Activated T-helper 1 cell treated with anti-CD3 and anti-CD28 coated beads, Interleukin-2, amount 50 U/mL, for 16 hours (primary cell): ENCODE data around the gene TMC8.
"Not testable (repeated sequence)": the region's sequence is repeated elsewhere in the genome, so short reads cannot be mapped to it uniquely, and the experiment has no call there.

ENCODE experiments used
- DNase-seq, 2 donors: peaks; one replicate each; pipeline ENCODE4 v3.0.0-alpha.2; 2020; ENCODE audit warnings: low read depth in 1 of 2, low spot score in 1 of 2

TMC8 gene

GRCh38 chr17:78109489-78109761 is 21.1 kb upstream of the TMC8 start:
- DNase-seq, result no peak

- no peak for DNase-seq
Measured at GRCh38 chr17:78110363-78111015, 20.1 kb upstream of the TMC8 start.

DNA sequence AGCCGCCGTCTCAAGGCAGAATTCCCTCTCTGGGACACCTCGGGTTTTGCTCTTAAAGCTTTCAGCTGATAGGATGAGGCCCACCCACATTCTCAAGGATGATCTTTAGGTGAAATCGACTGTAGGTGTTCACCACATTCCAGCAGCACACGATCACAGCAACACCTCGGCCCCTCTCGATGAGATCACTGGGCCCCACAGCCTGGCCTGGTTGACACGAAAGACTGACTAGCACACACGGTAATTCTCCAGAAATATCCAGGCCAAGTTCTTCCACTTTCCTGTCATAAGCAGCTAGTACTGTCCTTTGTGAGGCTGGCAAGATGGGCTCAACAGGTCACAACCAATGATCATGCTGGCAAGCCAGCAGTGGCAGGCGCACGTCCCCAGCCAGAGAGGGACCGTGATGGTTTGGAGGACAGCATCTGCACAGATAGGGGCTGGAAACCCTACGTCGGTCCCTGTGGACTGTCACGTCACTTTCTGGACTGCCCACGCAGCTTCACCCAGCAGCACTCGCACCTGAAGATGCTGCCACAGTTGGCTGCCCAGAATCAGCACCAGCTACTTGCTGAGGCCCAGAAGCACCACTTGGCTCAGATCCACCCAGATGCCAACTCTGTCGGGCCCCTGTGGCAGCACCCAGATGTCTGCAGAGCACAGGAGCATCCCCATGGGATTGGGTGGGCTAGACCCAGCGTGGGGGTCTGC is 19.4 kb upstream of the TMC8 start:
- no peak for DNase-seq

DNA sequence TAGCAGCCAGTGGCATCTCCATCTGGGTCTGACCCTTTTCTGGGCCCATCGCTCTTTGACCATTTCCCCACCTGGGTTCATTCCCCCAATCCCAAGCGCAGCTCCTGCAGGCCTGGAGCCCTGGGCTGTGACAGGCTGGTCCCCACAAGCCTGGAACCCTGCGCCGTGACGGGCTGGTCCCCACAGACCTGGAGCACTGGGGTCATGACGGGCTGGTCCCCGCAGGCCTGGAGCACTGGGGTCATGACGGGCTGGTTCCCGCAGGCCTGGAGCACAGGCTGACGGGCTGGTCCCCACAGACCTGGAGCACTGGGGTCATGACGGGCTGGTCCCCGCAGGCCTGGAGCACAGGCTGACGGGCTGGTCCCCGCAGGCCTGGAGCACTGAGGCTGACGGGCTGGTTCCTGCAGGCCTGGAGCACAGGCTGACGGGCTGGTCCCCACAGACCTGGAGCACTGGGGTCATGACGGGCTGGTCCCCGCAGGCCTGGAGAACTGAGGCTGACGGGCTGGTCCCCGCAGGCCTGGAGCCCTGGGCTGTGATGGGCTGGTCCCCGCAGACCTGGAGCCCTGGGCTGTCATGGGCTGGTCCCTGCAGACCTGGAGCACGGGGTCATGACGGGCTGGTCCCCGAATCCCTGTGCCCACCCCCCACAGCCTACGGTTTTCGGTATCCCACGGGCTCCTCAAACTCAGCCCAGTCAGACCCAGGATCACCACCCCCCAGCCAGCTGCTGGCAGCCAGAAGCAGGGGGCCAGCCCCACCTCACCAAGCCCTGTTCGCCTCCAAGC is 18.6 kb upstream of the TMC8 start:
- no peak for DNase-seq

GRCh38 chr17:78112518-78113471 is 17.8 kb upstream of the TMC8 start:
- peak; percentile 71 to 75 for DNase-seq

GRCh38 chr17:78113804-78114785 is 16.5 kb upstream of the TMC8 start:
- DNase-seq, result no peak

DNA sequence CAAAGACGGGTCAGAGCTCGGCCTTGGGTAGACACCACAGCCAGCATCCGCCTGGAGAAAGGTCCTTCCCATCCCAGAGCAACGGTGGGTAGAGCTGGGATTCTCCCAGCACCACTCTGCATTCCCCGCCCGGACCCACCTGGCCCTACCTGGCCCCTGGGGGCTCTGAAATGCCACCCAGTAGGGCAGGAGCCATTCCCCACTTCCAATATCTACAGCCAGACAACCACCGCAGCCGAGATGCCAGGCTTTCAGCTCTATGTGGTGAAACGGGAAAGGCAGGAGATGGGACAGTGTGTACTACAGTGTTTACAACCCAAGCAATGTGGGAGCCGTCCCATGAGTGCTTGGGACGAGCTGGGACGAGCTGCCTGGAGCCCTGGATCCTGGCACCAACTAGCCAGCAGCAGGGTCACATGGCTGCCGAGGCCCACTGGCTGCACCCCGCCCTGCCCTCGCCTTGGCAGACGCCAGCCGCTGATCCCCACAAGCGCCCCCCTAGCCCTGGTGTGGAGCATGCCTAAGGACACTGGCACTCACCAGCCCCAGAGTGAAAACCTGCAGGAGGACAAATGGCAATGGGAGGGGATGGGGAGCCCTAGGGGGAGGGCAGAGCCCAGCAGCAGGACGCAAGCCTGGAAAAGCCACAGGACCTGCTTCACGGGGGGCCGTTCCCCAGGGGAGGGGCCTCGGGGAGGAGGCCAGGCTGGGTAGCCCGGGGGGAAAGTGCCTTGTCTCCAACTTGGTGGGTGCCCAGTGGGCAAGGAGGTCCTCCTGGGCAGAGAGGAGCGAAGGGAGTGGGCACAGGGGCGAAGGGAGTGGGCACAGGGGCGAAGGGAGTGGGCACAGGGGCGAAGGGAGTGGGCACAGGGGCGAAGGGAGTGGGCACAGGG is 15.5 kb upstream of the TMC8 start:
- DNase-seq, result no peak

GRCh38 chr17:78115803-78116202 is 14.8 kb upstream of the TMC8 start:
- not testable (repeated sequence) for DNase-seq

- DNase-seq, result no peak
Measured at GRCh38 chr17:78116411-78116810, 14.2 kb upstream of the TMC8 start.

DNA sequence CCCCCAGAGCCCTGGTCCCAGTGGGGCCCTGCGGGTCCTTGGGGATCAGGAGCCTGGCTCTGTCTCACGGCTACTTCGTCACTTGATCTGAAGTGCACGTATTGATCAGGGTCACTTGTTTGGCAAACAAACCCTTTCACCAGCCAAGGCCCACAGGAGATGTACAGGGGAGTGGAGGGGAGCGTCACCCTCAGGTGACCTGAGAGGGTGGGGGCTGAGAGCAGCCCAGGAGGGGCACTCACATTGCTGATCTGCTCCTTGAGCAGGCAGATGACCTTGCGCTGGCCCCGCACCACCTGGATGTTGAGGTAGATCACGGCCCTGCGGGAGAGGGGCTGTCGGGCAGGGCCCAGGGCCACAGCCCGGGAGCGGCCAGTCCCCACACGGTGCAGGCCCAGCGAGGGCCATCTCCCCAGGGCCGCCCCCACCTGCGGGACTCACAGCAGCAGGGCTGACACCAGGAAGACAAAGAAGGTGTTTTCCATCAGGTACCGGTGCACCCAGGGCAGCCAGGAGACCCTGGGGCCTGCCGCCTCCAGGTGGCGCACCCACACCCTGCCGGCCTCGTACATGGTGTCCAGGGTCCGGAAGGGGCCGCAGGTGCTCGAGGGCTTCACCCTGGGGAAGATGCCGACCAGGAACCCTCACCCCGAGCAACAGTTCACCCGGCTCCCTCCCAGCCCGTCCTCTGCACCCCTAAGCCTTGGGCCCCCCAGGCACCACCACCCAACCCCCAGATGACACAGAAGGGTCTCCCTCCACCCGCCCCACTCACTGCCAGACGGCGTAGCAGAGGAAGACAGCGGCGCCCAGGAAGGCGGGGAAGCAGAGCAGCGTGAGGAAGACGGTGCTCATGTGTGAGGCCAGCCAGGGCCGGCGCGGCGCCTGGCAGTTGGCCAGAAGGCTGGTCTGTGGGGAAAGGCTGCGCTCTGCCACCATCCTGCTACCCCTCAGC is 13.3 kb upstream of the TMC8 start:
- no peak for DNase-seq

DNA sequence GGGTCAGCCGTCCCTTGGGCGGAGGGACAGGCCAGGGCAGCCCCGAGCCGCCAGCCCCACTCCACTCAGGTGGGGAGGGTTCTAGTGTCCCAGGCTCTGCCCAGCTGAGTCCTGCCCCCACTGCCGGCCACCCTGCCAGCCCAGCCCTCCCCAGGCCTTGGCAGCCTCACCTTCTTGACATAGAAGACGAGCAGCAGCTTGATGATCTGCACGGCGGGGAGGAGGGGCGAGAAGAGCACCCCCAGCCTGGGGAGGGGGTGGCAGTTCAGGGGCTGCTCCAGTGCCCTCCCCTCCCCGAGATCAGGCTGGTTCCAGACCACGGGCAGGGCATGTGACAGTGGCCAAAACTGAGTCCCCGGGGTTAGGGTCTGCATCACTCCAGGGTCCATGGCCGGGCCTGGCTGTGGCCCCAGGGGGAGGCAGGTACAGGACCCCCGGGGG is 11.8 kb upstream of the TMC8 start:
- no peak for DNase-seq

- no peak for DNase-seq
Measured at GRCh38 chr17:78120537-78120936, 10.0 kb upstream of the TMC8 start.

DNA sequence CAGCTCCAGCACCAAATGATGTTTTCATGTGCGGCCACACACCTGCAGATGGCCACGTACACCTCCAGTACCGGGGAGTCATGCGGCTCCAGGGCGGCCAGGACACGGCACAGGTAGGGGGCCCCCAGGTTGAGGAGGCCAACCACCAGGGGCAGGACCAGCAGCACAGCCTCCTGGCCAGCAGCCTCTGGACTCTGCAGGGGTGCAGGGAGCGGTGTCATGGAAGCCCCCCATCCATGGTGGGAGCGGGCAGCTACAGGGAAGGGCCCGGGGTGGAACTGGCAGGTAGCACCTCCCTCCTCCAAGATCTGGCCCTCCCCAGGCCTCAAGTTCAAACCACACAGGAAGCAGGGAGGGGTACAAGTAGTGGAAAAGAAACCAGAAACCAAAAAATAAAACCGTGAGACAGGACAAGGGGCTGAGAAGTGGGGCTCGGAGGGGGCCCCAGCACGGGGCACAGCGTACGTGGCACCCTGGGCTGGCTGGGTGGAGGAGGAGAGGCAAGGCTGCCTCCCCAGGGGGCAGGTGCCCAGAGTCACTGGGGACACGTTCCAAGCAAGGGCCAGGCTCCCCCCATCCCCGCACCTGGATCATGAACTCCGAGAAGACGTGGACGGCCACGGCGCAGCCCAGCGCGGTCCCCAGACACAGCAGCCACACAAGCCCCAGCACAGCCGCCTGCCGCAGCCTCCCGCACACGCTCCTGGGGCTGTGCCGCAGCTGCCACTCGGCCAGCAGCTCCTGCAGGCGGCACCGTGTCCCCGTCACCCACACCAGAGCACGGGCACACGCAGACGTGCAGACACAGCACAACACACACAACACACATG is 9.4 kb upstream of the TMC8 start:
- DNase-seq, result no peak

- no peak for DNase-seq
Measured at GRCh38 chr17:78121801-78122215, 8.8 kb upstream of the TMC8 start.

DNA sequence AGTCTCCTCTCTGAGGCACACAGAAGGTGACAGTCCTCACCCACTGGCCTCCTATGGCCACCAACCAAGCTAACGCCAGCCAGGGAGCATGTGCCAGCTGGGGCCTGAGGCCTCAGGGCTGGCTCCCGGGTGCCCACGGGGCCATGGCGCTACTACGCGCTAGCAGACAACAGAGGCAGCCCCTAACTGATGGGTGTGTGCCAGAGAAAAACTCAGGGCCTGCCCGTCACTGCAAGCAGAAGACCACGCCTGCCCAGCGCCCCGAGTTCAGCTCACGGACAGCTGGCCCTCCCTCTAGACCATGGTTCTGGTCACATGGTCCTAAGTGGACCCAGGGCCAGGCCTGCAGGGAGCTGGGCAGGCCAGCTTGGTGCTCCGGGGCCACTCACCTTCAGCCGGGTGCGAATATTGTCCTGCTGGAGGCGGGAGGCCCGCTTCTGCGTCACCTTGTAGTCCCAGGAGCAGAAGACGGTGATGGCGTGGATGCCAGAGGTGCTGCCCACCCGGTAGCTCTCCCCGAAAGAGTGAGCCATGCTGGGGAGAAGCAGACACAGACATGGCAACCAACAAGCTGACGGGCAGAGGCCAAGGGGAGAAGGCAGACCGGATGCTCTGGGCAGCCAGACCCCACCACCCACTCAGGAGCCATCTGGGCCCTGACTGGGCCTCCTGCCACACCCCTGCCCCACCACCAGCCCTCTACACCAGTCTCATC is 8.2 kb upstream of the TMC8 start:
- no peak for DNase-seq

- DNase-seq, result no peak
Measured at GRCh38 chr17:78122931-78123249, 7.7 kb upstream of the TMC8 start.
